GM04503 (cell line): ENCODE measurements around the gene UBQLNL.
A peak's percentile ranks its signal among the peaks of the same experiment; 100 is the strongest.

ENCODE experiments used
- DNase-seq: peaks from one replicate; pipeline ENCODE4 v3.0.0-alpha.2; 2012; ENCODE audit warnings: low read depth

UBQLNL gene

DNA sequence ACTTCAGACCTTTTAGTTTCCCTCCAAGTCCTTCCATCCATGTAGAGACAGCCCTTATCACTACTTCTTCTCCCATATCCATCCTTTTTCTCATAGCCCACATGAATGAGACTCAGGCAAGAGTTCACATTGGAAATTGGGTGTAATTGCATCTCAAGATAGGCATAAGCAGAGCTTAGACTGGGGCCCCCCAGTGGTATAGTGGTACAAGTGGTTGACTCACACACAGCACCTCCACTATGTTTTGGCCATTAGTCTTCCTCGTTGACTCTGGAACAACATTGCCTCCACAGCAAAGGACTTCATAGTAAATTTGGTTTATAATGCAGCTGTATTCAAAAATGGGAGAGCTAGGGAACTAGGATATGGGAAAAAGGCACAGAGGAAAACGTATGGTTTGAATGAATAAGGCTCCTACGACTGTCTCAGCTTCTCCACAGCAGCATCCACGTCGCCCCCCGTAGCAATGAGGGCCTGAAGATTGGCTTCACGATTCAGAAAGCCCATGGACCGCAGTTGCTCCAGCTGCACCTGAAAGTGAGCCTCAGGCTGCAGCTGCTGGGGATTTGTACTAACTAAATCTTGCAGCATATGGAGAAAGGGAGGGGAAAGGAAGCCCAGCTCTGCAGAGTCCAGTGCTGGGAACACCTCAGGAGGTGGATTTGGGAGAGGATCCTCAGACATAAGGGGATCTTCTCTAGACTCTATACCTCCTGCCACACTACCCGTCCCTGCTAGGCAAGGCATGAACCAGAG lies 9.1 kb downstream of the UBQLNL start:
- DNase-seq: no peak

DNA sequence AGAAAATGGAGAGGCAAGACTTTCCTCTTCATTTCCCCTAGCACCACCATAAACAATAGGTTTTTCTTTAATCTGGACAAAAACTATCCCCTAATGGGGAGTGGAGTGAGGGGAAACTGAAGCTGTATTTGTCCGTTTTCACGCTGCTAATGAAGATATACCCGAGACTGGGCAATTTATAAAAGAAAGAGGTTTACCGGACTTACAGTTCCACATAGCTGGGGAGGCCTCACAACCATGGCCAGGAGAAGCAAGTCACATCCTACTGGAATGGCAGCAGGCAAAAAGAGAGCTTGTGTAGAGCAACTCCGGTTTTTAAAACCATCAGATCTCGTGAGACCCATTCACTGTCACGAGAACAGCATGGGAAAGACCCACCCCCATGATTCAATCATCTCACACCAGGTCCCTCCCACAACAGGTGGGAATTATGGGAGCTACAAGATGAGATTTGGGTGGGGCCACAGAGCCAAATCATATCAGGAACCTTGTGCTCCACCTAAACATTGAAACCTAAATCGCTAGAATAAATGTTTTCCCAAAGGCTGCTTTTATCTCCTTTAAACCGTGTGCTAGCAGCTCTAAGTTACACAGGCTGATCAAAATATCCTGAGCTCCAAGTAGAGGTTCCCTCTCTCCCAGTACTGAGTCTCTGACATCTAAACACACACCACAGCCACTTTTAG lies 11.0 kb downstream of the UBQLNL start:
- no peak for DNase-seq

DNA sequence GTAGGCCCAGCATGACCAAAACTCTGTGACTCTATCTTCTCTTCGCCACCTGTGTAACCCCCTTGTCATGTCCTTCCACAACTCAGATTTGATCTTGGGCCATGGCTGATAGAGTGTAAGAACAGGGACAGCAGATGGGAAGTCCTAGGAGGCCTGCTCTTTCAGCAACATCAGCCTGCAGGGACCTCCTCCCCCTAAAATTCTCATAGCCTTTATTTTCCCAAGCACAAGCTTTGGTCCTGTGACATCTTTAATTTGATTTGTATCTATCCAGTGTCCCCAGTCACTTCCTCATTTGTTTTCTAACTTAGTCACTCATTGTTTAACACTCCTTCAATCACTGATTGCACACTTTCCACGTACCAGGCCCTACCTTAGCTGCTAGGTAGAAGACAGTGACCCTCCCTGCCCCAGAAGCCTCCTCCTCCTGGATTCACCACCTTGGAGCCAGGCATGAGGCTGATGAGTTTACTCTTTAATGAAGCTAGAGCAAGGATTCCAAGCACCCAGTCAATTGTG lies 12.0 kb downstream of the UBQLNL start:
- DNase-seq: no peak

DNA sequence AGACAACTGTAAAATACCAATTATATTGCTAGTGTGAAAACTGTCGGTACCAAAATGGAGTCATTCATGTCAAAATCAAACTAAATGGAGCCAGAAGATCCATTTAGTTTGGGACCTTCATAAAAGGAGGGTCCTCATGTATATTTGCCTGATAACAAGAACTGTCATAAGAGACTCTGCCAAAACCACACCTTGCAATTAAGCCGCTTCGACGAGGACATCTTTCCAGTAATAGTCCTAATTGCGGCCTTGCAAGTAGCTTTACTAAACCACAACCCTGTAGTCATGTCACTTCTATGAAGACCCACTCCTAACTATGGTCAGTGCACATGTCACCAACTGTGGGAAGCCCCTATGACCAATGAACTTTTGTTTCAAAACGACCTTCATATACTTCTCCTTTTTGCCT lies 16.1 kb downstream of the UBQLNL start:
- DNase-seq: no peak

DNA sequence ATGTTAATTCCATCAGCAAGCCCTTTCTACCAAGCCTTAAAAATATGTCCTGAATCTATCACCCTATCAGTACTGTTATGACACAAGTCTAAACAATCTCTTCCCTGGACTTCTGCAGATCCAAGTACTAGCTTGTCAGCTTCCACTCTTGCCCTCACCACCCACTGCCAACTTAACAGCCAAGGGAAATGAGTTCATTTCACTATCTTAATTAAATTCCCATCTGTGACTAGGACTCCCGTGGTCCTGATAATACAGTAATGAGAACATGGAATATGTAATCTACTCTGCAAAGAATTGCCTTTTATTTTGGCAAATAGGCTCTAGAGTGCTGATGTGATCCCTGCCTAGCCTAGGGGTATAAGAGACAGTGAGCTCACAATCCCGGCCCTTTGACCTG lies 16.8 kb downstream of the UBQLNL start:
- no peak for DNase-seq

DNA sequence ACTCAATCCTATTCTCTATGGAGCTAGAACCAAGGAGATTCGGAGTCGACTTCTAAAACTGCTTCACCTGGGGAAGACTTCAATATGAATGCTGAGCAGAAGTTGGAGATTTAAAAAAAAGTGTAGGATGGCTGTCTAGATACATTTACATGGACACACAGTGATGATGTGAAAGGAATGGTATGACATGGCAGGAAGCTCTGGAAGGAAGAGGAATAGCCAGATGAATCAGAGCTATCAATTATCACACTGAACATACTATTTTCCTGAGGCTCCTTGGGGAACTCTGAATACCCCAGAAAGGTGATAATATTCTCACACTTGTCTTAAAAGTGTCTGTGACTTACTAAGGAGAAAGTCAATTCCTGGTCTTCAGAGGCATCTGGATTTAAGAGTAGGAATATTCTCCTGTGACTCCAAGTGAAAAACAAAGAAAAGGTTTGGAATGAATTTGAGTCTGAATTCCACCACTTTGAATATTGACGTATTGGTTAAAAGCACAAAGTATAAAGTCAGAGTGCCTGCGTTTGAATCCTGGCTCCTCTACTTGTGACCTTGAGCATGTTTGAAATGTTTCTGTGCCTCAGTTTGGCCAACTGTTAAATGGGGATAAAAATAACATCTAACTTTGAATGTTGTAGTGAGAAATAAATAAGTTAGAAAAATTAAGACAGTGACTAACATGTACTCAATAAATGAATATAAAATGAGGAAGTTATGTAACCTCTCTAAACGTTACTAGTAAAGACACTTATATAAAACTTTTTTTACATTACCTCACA lies 26.7 kb downstream of the UBQLNL start:
- DNase-seq: peak; percentile 6

DNA sequence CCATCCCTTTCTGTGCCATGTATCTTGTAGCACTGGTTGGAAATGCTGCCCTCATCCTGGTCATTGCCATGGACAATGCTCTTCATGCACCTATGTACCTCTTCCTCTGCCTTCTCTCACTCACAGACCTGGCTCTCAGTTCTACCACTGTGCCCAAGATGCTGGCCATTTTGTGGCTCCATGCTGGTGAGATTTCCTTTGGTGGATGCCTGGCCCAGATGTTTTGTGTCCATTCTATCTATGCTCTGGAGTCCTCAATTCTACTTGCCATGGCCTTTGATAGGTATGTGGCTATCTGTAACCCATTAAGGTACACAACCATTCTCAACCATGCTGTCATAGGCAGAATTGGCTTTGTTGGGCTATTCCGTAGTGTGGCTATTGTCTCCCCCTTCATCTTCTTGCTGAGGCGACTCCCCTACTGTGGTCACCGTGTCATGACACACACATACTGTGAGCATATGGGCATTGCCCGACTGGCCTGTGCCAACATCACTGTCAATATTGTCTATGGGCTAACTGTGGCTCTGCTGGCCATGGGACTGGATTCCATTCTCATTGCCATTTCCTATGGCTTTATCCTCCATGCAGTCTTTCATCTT lies 27.6 kb downstream of the UBQLNL start:
- no peak for DNase-seq

DNA sequence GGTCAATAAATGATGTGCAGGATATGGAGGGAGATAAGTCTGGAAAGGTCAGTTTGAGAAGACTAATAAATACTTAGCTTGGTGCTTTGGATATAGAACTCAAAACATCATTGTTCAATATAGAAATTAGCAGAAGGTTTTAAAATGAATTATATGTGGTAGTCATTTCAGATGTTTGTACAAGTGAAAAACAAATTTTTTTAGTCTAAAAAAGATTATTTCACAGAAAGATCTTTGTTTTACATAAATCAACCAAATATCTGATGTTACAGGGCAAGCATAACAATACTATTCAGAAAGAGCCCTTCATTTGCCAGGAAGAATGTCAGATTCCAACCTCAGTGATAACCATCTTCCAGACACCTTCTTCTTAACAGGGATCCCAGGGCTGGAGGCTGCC lies 28.1 kb downstream of the UBQLNL start, which contains the start of gene OR52D1:
Gene OR52D1, plus strand, starts transcription at position 301 of the 400 bp plus-strand sequence. Its CDS starts 22 bp downstream, at position 323.
- DNase-seq: no peak

DNA sequence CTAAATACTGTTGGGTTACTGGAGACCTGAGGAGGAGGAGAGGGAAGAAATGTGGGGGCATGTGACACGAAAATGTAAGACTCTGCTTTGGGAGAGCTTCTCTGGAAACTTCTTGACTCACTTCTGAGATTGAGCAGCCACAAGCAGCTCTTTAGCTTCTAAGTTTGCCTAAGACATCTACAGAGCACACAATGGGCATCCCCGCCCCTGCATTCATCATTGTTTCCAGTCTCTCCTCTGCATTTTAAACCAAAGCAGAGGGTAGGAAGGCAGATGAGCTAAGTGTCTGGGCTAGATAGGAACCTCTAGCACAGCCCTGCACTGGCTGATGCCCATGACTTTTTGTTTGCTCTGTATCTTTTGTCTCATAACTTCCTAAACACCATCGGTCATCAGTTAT lies 30.1 kb downstream of the UBQLNL start:
- DNase-seq: no peak

DNA sequence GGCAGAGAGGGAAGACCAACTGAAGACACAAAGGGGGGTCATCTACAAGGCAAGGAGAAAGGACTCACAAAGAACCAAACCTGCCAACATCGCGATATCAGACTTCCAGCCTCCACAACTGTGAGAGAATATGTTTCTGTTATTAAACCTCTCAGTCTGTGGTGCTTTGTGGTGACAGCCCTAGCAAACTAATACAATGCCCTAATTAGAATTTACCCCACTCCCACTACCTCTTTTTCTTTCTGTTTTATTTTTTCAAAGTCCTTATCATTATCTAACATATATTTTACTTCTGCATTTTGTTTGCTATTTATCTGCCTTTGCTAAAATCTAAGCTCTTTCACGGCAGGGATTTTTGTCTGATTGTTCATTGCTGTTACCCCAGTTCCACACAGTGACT lies 30.5 kb downstream of the UBQLNL start:
- no peak for DNase-seq

DNA sequence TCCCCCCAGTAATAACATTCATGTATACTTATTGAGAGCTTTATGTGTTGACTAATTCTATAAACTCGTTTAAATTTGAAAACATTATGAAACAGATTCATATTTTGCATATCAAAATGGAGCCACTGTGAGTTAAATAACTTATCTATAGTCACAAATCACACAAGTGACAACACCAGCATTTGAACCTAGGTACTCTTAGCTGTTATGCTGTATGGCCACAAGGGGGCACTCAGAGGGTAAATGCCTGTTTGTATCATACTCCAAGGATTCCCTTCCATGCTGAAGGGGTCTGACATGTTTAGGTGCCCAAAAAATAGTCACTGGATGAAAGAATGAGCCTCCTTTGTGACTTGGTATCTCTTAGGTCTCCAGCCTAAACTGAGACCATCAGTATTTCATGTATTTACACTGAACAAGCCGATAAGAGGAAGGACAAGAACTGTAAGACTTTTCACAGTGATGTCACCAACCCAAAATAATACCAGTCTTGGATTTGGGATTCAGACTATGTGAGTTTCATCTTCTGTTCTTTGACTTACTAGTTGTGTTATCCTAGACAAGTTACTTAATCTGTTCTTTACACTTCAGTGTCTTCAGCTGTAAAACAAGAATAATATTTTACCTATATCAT lies 40.2 kb downstream of the UBQLNL start:
- no peak for DNase-seq

DNA sequence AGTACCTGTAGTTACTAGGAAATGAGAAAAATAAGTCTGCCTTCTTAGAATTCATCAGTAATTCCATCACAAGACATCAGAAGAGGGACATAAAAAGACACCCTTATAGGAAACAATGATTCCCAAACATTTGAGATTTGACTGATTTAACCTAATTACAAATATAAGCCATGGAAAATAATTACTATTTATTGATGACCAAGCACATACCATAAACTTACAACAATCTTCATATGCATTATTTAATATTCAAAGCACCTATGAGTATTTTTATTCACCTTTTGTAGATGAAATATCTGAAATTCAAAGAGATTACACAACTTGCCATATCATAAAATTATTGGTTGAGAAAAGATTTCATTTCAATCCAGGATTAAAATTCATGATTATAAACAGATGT lies 42.6 kb downstream of the UBQLNL start:
- no peak for DNase-seq

DNA sequence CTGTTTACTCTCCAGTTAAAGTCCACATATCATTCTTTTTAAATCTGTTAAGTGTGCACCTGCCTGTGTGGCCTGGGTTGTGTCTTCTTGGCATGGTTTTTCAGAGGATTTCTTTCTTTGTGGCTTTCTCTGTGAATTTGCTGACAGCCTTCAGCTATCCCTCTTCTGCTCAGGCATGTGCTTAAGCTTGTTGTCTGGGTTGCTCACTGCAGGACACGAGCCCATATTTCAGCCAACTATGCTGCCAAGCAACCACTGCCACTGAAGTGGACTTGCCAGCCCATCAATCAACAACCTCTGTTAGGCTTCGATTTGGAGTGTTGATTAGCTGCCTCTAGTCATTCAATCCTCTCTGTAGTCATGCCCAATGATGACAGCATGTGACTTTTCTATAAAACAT lies 49.0 kb downstream of the UBQLNL start:
- no peak for DNase-seq
